GM18505 (cell line): ENCODE results near the gene SCFD2.

Source experiments
- ATAC-seq: cut with Tn5 transposase; IDR thresholded peaks from one replicate; pipeline ENCODE4 v1.9.1; 2021; ENCODE audit not compliant: unreplicated experiment
- POLR2A ChIP-seq: IDR thresholded peaks from 4 replicates; pipeline ENCODE4 v1.6.1; 2011; ENCODE audit warnings: borderline replicate concordance; ENCODE audit not compliant: insufficient read depth, insufficient read length; ENCODE audit errors: extremely low read depth

The SCFD2 gene

GRCh38 chr4:53089936-53090729 lies 275.7 kb downstream of the SCFD2 start:
- ATAC-seq = no peak
- TF ChIP-seq POLR2A = no peak

GRCh38 chr4:53088152-53088551 lies 277.7 kb downstream of the SCFD2 start:
- TF ChIP-seq POLR2A = no peak
- ATAC-seq = no peak

GRCh38 chr4:53076374-53076958 lies 289.4 kb downstream of the SCFD2 start:
- no peak for TF ChIP-seq POLR2A

GRCh38 chr4:53075162-53075785 lies 290.6 kb downstream of the SCFD2 start:
- no peak for TF ChIP-seq POLR2A
- no peak for ATAC-seq

More at GRCh38 chr4:53076374-53076958, 289.4 kb downstream of the SCFD2 start:
- ATAC-seq = no peak

- no peak for ATAC-seq
- TF ChIP-seq POLR2A = no peak
Measured at GRCh38 chr4:53068755-53069330, 297.0 kb downstream of the SCFD2 start.

GRCh38 chr4:53067125-53067802 lies 298.6 kb downstream of the SCFD2 start:
- TF ChIP-seq POLR2A = no peak

GRCh38 chr4:53066155-53066554 lies 299.7 kb downstream of the SCFD2 start:
- no peak for TF ChIP-seq POLR2A
- ATAC-seq = no peak

More at GRCh38 chr4:53067125-53067802, 298.6 kb downstream of the SCFD2 start:
- ATAC-seq = no peak

GRCh38 chr4:53064609-53065008 lies 301.3 kb downstream of the SCFD2 start:
- no peak for ATAC-seq
- no peak for TF ChIP-seq POLR2A

- no peak for ATAC-seq
- no peak for TF ChIP-seq POLR2A
Measured at GRCh38 chr4:53061091-53061850, 304.6 kb downstream of the SCFD2 start.

- no peak for TF ChIP-seq POLR2A
- no peak for ATAC-seq
Measured at GRCh38 chr4:53060278-53060677, 305.6 kb downstream of the SCFD2 start.

- TF ChIP-seq POLR2A = no peak
- ATAC-seq = no peak
Measured at GRCh38 chr4:53059871-53060270, 306.0 kb downstream of the SCFD2 start.

GRCh38 chr4:53059256-53059655 lies 306.6 kb downstream of the SCFD2 start:
- no peak for TF ChIP-seq POLR2A
- no peak for ATAC-seq
